Measurements from ENCODE around the gene HTR3C.

Gene HTR3C

GRCh38 chr3:184092199-184092598 lies 39.4 kb downstream of the HTR3C start:
- no peak for DNase-seq (ENCODE audit: low spot score)

- DNase-seq (ENCODE audit: low spot score), result no peak
Measured at GRCh38 chr3:184096811-184097383, 44.0 kb downstream of the HTR3C start, which contains the start of gene HTR3E. Gene HTR3E, plus strand, starts transcription at chr3:184097064. Its CDS starts 466 bp downstream, at chr3:184097530.

- no peak for DNase-seq (ENCODE audit: low spot score)
Measured at GRCh38 chr3:184097556-184097955, 44.7 kb downstream of the HTR3C start.

- no peak for DNase-seq (ENCODE audit: low spot score)
Measured at GRCh38 chr3:184099806-184100686, 47.2 kb downstream of the HTR3C start.

Data from SW480 (cell line).